ENCODE data around the gene CTNNA1.

CTNNA1 gene

DNA sequence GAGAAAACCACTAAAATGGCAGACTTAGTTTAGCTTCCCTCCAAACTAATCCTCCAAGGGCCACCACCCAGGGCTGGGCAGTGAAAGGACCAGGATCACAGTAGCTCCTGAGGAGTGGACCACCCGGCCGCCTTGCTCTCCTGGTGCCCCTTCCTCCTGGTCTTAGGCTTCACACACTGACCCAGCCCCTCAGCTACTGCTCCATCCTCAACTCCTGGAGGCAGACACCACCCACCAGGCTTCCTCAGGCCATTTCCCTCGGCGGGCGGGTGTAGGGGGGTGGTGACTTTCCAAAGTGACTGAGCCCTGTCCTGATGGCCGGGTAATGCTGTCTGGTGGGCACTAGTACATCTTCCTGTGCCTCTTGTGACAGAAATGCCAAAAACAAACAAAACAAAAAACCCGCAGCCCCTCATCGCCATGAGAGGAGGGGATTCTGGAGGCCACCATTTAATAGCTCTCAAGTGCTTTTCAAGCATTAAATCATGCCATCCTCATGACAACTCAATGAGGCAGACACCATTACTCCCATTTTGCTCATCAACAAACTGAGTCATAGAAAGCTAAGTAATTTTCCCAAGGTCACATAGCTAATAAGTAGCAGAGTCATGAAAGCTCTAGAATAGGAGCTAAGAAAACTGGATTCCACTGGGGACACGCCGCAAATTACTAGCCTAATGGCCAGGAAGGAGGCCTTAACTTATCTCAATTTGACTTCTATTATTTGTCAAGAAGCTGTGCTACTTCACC, 213.2 kb downstream of the CTNNA1 start:
- no peak for DNase-seq (ENCODE audit: low read depth)

DNA sequence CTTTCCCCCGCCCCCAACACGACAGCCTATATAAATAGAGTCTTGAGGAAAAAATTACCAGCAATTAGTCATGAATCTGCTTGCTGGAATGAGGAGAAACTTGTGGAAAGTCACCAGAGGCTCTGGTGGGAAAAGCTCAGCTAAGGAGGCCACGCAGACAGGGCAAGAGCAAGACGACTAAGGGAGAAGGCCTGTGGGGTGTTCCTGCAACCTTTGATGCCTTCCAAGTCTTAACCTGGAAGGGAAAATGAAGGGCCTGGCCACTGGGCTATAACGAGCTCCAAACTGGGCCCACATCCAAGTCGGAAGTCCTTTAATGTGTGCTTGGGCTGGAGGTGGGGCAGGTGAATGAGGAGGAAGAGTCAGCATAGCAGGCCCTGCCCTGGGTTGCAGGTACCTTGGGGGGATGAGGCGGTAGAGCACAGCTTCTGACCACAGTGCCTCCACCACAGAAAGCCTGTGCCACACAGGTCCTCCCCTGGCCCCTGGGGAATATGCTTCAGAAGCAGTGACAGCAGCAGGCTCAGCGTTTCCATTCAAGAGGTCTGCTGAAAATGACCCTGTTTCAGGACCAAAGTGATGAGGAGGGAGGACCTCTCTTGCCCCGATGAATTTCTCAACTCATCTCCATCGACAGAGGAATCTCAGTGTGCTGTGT, 214.7 kb downstream of the CTNNA1 start:
- DNase-seq (ENCODE audit: low read depth): no peak

DNA sequence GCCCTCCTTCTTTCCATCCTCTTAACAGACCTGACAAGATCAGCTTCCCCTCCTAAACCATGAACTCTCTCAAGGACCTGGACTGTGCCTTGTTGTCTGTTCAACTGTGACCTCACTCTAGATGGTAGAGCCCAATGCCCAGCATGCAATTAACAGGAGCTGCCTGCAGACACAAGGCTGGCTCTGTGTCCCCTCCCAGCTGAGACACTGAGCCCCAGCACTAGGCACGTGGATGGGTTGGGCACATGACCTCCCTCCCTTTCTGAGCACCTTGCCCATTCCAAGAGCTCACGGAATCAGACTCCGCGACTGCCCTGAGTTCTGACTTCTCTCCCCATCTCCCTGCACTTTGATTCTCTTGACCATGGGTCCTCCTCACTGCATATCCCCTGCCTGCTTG, 215.4 kb downstream of the CTNNA1 start:
- DNase-seq (ENCODE audit: low read depth): no peak

DNA sequence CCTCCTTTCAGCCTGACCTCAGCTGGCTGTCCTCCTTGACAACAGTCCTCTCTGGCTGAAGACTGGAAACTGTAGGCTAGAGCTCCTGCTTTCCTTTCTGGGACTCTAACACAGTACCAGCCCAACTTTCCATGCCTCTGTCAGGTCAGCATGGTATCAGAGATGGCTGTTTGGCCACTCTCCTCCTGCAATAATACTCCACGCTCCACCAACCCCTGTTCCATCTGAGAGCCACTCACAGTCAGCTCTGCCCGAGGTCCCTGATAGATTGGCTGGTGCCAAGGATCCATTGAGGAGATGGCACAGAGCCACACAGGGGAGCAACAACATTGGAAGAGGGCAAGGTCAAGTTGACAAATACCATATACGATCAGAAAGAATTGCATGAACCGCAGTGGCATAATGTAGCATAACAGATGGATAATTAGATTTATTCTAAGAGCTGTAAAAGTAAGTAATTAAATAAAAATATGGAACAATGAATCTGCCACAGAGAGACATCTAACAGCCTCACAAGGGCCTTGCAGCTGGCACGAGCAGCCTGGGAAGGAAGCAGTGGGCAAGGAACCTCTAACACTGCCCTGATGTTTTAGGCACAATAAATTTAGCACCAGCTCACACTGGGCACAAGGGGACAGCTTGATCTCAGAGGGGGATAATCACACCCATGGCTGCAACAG, 216.2 kb downstream of the CTNNA1 start:
- DNase-seq (ENCODE audit: low read depth): no peak

DNA sequence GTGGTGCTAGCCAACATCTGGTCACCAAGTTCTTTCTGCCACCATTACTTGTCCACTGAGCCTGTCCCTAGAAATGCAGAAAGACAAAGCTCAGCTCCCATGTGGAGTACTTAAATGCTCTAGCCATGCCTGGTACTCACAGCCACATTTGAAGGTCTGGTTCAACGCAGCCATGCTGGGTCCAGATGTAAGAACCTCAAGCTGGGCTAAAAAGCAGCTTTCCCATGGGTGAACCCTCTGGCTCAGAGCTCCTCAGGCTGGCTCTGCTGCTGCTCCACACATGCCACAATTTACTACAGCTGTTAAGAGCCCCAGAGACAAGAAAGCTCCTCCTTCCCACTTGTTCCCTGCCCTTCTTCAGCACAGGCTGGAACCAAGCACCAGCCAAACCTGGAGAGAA, 219.0 kb downstream of the CTNNA1 start:
- no peak for DNase-seq (ENCODE audit: low read depth)

DNA sequence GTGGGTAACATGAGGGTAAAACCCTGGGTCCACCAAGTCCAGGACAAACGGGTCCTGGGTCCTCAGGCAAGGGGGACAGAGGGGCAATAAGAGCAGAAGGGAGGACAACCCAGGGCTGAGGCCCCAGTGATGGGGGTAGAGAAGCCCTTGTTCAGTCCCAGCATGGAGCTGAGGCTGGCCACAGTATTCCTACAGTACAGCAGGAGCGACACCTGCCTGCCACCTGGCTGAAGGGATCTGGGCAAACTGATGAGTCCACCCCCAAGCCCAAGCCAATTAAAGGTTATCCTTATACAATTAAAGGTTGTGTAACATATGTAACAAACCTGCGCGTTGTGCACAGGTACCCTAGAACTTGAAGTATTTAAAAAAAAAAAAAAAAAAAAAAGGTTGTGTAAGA, 219.6 kb downstream of the CTNNA1 start:
- no peak for DNase-seq (ENCODE audit: low read depth)

DNA sequence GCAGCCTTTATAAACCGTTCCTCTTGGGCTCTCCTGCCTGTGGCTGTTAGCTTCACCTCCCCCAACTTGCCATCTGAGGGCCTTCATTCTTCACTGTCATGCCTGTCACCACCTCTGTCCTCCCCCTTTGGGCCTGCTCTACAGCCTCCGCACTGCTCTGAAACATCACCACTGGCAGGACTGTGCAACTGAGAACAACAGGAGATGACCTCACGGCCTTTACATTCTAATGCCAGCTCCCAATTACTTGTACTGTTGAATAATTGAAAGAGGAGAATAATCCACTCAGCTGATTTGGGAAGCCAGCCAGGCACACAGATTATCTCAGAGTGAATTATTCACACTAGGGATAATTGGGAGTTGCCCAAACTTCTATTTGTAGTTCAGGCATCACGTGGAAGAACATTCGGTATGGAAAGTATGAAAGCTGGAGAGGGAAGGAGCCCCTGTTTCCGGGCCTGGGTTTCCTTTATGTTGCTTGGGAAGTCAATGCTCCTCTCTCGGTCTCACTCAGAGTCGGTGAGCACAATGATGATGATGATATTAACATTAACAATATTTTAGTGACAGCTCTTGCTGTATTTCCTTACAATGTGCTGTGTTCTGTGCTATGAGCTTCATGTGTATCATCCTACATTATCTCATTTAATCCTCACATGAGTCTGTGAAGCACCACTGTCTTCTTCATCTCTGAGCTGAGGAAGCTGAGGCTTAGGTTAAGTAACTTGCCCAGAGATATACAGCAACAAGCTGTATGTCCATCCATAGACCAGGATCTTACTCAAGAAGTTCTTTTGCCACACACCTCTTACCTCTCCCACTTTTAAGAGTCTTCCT, 221.2 kb downstream of the CTNNA1 start:
- no peak for DNase-seq (ENCODE audit: low read depth)

DNA sequence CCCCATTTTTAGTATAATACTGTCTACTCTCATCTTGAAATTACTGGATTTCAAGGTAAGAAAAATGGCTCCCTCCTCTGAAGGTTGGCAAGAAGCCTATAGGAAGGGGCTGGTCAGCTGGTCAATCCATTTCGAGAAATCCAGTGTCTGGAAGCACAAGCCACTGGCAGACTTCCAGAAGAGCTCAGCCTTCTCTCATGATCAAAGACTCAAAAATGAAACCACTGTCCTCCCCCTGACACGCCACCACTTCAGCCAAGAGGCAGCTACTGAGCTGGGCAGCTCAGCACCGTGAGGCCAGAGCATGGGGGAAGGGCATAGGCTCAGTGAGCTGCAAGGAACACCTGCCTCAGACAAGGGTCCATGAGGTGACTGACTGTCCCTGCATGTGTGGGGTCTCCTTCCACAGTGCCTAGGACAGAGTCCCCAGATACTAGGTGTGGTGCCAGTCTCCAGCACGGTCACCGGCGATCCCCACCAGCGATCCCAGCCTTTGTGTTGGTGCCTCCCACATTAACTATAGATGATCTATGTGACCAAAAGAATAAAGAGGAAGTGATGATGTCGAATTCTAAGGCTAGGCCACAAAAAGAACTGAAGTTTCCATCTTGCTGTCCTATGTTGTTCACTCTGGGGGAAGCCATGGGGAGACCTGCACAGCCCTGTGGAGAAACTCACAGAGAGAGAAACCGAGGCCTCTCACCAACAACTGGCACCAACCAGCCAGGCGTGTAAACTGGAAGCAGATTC, 222.0 kb downstream of the CTNNA1 start:
- DNase-seq (ENCODE audit: low read depth): no peak

DNA sequence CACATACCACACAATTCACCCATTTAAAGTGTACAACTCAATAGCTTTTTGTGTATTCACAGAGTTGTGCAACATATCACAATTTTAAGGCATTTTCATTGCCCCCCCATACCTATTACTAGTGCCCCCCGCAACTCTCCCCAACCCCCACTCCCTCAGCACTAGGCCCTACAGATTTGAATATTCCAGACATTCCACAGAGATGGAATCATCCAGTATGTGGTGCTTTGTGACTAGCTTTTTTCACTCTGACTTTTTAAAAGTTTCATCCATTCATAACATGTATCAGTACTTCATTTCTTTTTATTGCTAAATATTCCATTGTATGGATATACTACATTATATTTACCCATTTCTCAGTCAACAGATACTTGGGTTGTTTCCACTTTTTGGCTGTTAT, 224.9 kb downstream of the CTNNA1 start:
- DNase-seq (ENCODE audit: low read depth): no peak

DNA sequence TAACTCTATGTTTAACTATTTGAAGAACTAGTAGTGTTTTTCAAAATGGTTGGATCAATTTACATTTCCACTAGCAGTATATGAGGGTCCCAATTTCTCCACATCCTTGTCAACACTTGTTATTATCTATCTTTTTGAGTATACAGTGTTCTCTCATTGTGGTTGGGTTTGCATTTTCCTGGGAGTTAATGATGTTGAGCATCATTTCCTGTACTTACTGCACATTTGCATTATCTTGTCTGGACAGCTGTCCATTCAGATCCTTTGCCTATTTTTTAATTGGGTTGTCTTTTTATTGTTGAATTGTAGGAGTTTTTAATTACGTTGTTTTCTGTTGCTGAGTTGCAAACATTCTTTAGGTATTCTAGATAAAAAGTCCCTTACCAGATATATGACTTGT, 225.4 kb downstream of the CTNNA1 start:
- no peak for DNase-seq (ENCODE audit: low read depth)

DNA sequence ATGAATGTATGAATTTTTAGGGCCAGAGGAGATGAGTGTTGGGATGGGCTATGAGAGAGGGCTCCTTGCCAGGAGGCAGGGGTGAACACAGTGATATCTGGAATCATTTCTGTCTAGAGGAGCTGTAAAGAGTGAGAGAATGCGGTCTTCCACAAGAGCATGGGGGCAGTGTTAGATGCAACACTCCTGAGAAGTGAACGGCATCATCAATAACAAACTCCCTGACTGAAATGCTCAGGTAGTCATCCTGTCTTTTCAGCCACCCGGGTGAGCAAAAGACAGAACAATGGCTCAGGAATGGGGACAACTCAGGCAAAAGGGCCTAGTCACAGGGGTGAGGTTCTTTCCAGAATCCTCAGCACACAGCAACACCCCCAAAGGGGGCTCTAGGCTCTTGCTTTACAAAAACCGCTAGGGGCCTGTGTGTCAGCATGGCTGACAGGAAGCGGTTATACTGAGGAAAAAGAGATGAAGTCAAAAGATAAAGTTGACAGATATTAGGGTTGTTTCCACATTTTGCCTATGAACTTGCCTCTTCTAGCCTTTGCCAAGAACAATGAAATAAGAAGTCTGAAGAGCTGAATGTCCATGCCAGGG, 226.6 kb downstream of the CTNNA1 start:
- no peak for DNase-seq (ENCODE audit: low read depth)

DNA sequence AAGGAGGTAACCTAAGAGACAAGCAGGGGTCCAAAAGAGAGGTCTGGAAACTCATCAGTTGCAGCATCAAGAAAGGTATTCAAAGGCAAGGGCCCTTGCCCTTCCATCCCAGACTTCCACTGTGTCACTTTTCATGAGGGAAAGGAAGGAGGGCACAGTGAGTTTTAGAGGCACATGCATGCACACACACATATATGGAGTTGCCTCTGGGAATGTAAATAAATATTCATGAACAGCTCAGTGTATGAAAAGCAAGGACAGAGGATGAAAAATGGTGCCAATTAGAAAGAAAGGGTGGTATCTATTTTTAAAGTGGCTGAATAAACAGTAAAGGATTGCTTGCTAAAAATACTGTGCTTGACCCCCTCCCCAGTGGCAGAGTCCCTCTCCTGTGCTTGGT, 227.2 kb downstream of the CTNNA1 start:
- DNase-seq (ENCODE audit: low read depth): no peak

DNA sequence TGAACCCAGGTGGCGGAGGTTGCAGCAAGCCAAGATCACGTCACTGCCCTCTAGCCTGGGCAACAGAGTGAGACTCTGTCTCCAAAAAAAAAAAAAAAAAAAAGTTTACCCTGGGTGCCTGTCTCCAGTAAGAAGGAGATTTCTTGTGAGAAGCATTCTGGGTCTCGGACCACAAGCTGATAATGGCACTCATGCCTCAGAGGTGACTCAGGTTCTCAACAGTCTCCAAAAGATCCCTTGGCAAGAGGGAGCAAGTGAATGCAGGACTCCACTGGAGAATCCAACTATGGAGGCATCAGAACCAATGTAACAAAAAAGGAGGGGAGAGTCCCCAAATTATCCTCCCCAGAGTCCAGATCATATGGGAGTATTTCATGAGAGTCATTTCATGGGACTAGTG, 227.9 kb downstream of the CTNNA1 start:
- DNase-seq (ENCODE audit: low read depth): no peak

DNA sequence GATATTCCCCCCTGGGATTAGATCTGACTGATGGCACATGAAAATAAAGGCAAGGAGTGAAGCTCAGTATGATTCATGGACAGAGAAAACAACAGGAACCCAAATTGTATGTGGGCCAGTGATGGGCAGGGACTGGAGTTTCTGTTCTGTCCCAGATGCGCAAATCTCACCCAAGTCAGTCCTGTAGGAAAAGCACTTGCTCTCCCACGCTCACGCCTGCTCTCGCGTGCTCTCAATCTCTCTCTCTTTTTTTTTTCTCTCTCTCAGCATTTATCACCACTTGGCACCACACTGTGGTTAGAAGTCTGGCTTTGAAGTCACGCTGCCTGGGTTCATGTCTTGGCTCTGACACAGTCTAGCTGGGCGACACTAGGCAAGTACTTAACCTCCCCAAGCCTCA, 228.4 kb downstream of the CTNNA1 start:
- no peak for DNase-seq (ENCODE audit: low read depth)

DNA sequence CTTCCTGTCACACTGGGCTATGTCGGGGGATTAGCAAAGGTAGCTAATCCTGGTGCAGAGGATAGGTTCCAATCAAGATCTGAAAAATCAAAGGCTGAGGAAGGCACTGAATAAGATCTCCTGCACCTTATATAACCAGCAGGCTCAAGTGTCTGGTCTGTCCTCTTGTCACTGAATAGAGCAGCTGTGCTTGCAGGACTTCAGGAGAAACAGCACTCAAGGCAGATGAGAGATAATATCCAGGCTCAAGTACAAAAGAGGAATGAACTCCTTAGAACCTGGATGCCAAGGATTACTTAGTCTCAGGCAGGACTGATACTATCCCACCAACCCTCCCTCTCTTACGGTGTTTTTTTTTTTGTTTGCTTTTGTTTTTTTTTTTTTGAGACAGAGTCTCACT, 230.8 kb downstream of the CTNNA1 start:
- no peak for DNase-seq (ENCODE audit: low read depth)

All from T-helper 22 cell (primary cell).